Measurements from ENCODE around the gene GGPS1.
"Not testable (repeated sequence)": the region's sequence is repeated elsewhere in the genome, so short reads cannot be mapped to it uniquely, and the experiment has no call there.

Gene GGPS1

GRCh38 chr1:235342471-235342870 is 14.1 kb downstream of the GGPS1 start:
- no peak for DNase-seq

- DNase-seq: no peak
Observed at GRCh38 chr1:235343726-235344125, 15.4 kb downstream of the GGPS1 start.

GRCh38 chr1:235351441-235351840 is 23.1 kb downstream of the GGPS1 start:
- DNase-seq: no peak

GRCh38 chr1:235351898-235352297 is 23.5 kb downstream of the GGPS1 start:
- DNase-seq: no peak

GRCh38 chr1:235357485-235358373 is 29.4 kb downstream of the GGPS1 start:
- DNase-seq: no peak

- no peak for DNase-seq
Observed at GRCh38 chr1:235358899-235359298, 30.5 kb downstream of the GGPS1 start.

GRCh38 chr1:235364189-235364588 is 35.8 kb downstream of the GGPS1 start:
- not testable (repeated sequence) for DNase-seq

- peak; percentile 16 for DNase-seq
Observed at GRCh38 chr1:235366286-235366685, 37.9 kb downstream of the GGPS1 start.

GRCh38 chr1:235367000-235367908 is 38.9 kb downstream of the GGPS1 start, which contains the start of gene TBCE:
TSS of gene TBCE (plus strand) at chr1:235367427. CDS start at chr1:235380050, 12,623 bp downstream.
- DNase-seq: peak; percentile 96

GRCh38 chr1:235368428-235368827 is 40.1 kb downstream of the GGPS1 start:
- DNase-seq: no peak

GRCh38 chr1:235369802-235370201 is 41.4 kb downstream of the GGPS1 start:
- DNase-seq: no peak

- DNase-seq: no peak
Observed at GRCh38 chr1:235375919-235376605, 47.7 kb downstream of the GGPS1 start.

GRCh38 chr1:235378134-235378735 is 49.9 kb downstream of the GGPS1 start:
- not testable (repeated sequence) for DNase-seq

- DNase-seq: not testable (repeated sequence)
Observed at GRCh38 chr1:235381955-235382739, 53.8 kb downstream of the GGPS1 start.

GRCh38 chr1:235385633-235386032 is 57.3 kb downstream of the GGPS1 start:
- not testable (repeated sequence) for DNase-seq

- no peak for DNase-seq
Observed at GRCh38 chr1:235391874-235392273, 63.5 kb downstream of the GGPS1 start.

Measured in activated CD4-positive, alpha-beta T cell treated with anti-CD3 and anti-CD28 coated beads, Interleukin-10, Interleukin-2, amounts not matched to agents 100 ng/mL and 50 ng/mL, durations not matched to agents 16 hours and 8 hours (primary cell).